ENCODE measurements around the gene OR51T1.

Gene OR51T1

GRCh38 chr11:4862447-4863236 lies 19.1 kb upstream of the OR51T1 start:
- Histone ChIP-seq H3K27me3 (ENCODE audit: insufficient read depth, low read depth, severe bottlenecking) (peaks cover 42% of the 10 kb centered on the region), H3K36me3 (no peaks in the 10 kb centered on the region), H3K9me3 (ENCODE audit: severe bottlenecking) (no peaks in the 10 kb centered on the region), H3K27ac (no peak overlapping the region), H3K4me3 (ENCODE audit: low read depth, low read length) (no peak overlapping the region)
- no peak for DNase-seq
- no peak for TF ChIP-seq CTCF (IDR thresholded peaks at IDR 0.05; ENCODE audit: low read depth, low read length)

GRCh38 chr11:4863876-4864275 lies 17.8 kb upstream of the OR51T1 start:
- Histone ChIP-seq H3K9me3 (ENCODE audit: severe bottlenecking) (no peaks in the 10 kb centered on the region), H3K27me3 (ENCODE audit: insufficient read depth, low read depth, severe bottlenecking) (peaks cover 42% of the 10 kb centered on the region), H3K27ac (no peak overlapping the region), H3K36me3 (no peaks in the 10 kb centered on the region), H3K4me3 (ENCODE audit: low read depth, low read length) (no peak overlapping the region)
- TF ChIP-seq CTCF (IDR thresholded peaks at IDR 0.05; ENCODE audit: low read depth, low read length): no peak
- DNase-seq: no peak

GRCh38 chr11:4865855-4866254 lies 15.8 kb upstream of the OR51T1 start:
- no peak for DNase-seq
- H3K9me3 ChIP-seq (ENCODE audit: severe bottlenecking): no peaks in the 10 kb centered on the region

GRCh38 chr11:4881188-4881587 lies 512 bp upstream of the OR51T1 start:
- peaks cover 39% of the 10 kb centered on the region for H3K27me3 ChIP-seq (ENCODE audit: insufficient read depth, low read depth, severe bottlenecking)
- TF ChIP-seq CTCF (IDR thresholded peaks at IDR 0.05; ENCODE audit: low read depth, low read length): no peak
- no peak overlapping the region for H3K4me3 ChIP-seq (ENCODE audit: low read depth, low read length)
- DNase-seq: no peak
- H3K36me3 ChIP-seq: no peaks in the 10 kb centered on the region
- H3K27ac ChIP-seq: no peak overlapping the region
- H3K9me3 ChIP-seq (ENCODE audit: severe bottlenecking): no peaks in the 10 kb centered on the region

More at GRCh38 chr11:4865855-4866254, 15.8 kb upstream of the OR51T1 start:
- Histone ChIP-seq H3K27ac (no peak overlapping the region), H3K27me3 (ENCODE audit: insufficient read depth, low read depth, severe bottlenecking) (peaks cover 29% of the 10 kb centered on the region), H3K4me3 (ENCODE audit: low read depth, low read length) (no peak overlapping the region), H3K36me3 (no peaks in the 10 kb centered on the region)
- TF ChIP-seq CTCF (IDR thresholded peaks at IDR 0.05; ENCODE audit: low read depth, low read length): no peak

GRCh38 chr11:4882543-4882942 lies 843 bp downstream of the OR51T1 start:
- H3K4me3 ChIP-seq (ENCODE audit: low read depth, low read length): no peak overlapping the region
- TF ChIP-seq CTCF (IDR thresholded peaks at IDR 0.05; ENCODE audit: low read depth, low read length): no peak
- no peaks in the 10 kb centered on the region for H3K36me3 ChIP-seq
- peaks cover 39% of the 10 kb centered on the region for H3K27me3 ChIP-seq (ENCODE audit: insufficient read depth, low read depth, severe bottlenecking)
- no peak overlapping the region for H3K27ac ChIP-seq
- DNase-seq: no peak
- no peaks in the 10 kb centered on the region for H3K9me3 ChIP-seq (ENCODE audit: severe bottlenecking)

- no peak for TF ChIP-seq CTCF (IDR thresholded peaks at IDR 0.05; ENCODE audit: low read depth, low read length)
- H3K36me3 ChIP-seq: no peaks in the 10 kb centered on the region
- no peak overlapping the region for H3K4me3 ChIP-seq (ENCODE audit: low read depth, low read length)
- H3K27ac ChIP-seq: no peak overlapping the region
- no peak for DNase-seq
- H3K9me3 ChIP-seq (ENCODE audit: severe bottlenecking): no peaks in the 10 kb centered on the region
- H3K27me3 ChIP-seq (ENCODE audit: insufficient read depth, low read depth, severe bottlenecking): peaks cover 44% of the 10 kb centered on the region
Observed at GRCh38 chr11:4884361-4884760, 2.7 kb downstream of the OR51T1 start.

Data from WERI-Rb-1 (cell line).